Right lobe of liver (tissue), 6 donors: ENCODE results near the gene SSH2. TPM values are rescaled to one million over a fixed set of nuclear protein-coding genes. Genes with fewer than 3 reads are reported as not detected.

Experiments used
- ATAC-seq, 4 donors: fragments of 200-7000 bp; cut with Tn5 transposase; one replicate each; pipeline ENCODE4 v1.9.1; 2020; ENCODE audit warnings: mild to moderate bottlenecking in 4 of 4, moderate library complexity in 4 of 4
- DNase-seq, 3 donors: peaks; one replicate each; pipeline ENCODE4 v3.0.0-alpha.2; 2020
- H3K27ac ChIP-seq, 3 donors: fragments of 200-600 bp; one replicate each; pipeline ENCODE4 v1.8.0; 2022
- H3K27me3 ChIP-seq, 2 donors: fragments of 200-600 bp; one replicate each; pipeline ENCODE4 v1.8.0; 2022
- H3K36me3 ChIP-seq, 4 donors: fragments of 200-600 bp; sonication (generic) in 1 of 4; one replicate each; pipeline versions ENCODE4 v1.5.1 to v1.8.0; 2017 to 2022; ENCODE audit warnings: control low read depth in 1 of 4
- H3K4me1 ChIP-seq, 4 donors: fragments of 200-600 bp; sonication (generic) in 1 of 4; one replicate each; pipeline versions ENCODE4 v1.5.1 to v1.8.0; 2017 to 2022; ENCODE audit warnings: control low read depth in 1 of 4
- H3K4me3 ChIP-seq, 3 donors: fragments of 200-600 bp; one replicate each; pipeline ENCODE4 v1.8.0; 2022
- H3K9me3 ChIP-seq, 4 donors: fragments of 200-600 bp; sonication (generic) in 1 of 4; one replicate each; pipeline versions ENCODE4 v1.5.1 to v1.8.0; 2017 to 2022; ENCODE audit warnings: control low read depth in 1 of 4
- CTCF ChIP-seq, 4 donors: fragments of 200-600 bp in 3 of 4; fragments of 450-650 bp in 1 of 4; IDR thresholded peaks; one replicate each; pipeline versions ENCODE4 v1.5.1 to v1.8.0; 2016 to 2022; ENCODE audit warnings: antibody characterized with exemption in 4 of 4, mild to moderate bottlenecking in 2 of 4
- POLR2A ChIP-seq: fragments of 450-650 bp; IDR thresholded peaks from one replicate; pipeline ENCODE4 v1.6.1; 2017; ENCODE audit warnings: antibody characterized with exemption, mild to moderate bottlenecking
- WGBS: methylation state at CpG from one replicate; pipeline ENCODE4 v1.1.6; 2018; ENCODE audit warnings: low coverage, low lambda C conversion rate; ENCODE audit not compliant: insufficient coverage; ENCODE audit errors: missing lambda C conversion rate; 5-methylcytosine and 5-hydroxymethylcytosine counted together
- intact Hi-C, 2 donors: fragments of 100-400 bp; cut with DNase I; formaldehyde crosslinking; loops; one replicate each; pipeline versions ENCODE4 v1.11.2 to v1.14.1; 2022
- total RNA-seq, 6 experiments: library from RNA; depleted of rRNA in 2 of 6; stranded (reverse); fragments of >200 nt in 2 of 6; fragmentation: NEBNext Ultra II Directional in 3 of 6; extraction: Animal tissue kit (Norgen Biotek cat#: 25700) in 3 of 6; gene quantifications; one replicate each; pipeline versions ENCODE4 v1.1.0 to v1.2.4, GENCODE V29; 2016 to 2023
- donor health status: DM: no; HTN: yes; CAD: no.
- donor health status: DM: no; HTN: no; CAD: no.
- donor health status: DM: no; HTN: no; CAD: no.
- donor health status: DM: no; HTN: yes; CAD: no.
- donor health status: DM: no; HTN: yes; CAD: no.

SSH2 gene
- total RNA-seq, 6 experiments from 2014 or later, result 8.0 to 12.7 (median 10.5) TPM

- Histone ChIP-seq H3K27me3 (no peaks in the 10 kb centered on the region), H3K4me1 (no peaks in the 10 kb centered on the region), H3K36me3 (peaks cover 0 to 7% (median 0%) of the 10 kb centered on the region in 4 donors), H3K4me3 (no peak overlapping the region), H3K9me3 (no peaks in the 10 kb centered on the region), H3K27ac (no peak overlapping the region)
- ATAC-seq (no peak), DNase-seq (no peak)
- no peak for TF ChIP-seq POLR2A
- no peak for TF ChIP-seq CTCF (IDR thresholded peaks at IDR 0.05)
- WGBS, result 89% methylated on average over 4 of the region's 4 CpGs
- intact Hi-C loops, result no loop called here
Observed at GRCh38 chr17:29686993-29687590, 242.9 kb downstream of the SSH2 start.

- H3K9me3 ChIP-seq, result no peaks in the 10 kb centered on the region
- TF ChIP-seq POLR2A (no peak), CTCF (IDR thresholded peaks at IDR 0.05) (no peak)
- 67% methylated on average over 1 of the region's 1 CpG for WGBS
- no peak overlapping the region for H3K4me3 ChIP-seq
- intact Hi-C loops, result no loop called here
- H3K36me3 ChIP-seq, result peaks cover 0 to 7% (median 0%) of the 10 kb centered on the region in 4 donors
- H3K27me3 ChIP-seq, result no peaks in the 10 kb centered on the region
- H3K27ac ChIP-seq, result peak overlapping the region in 1 of 3 donors; percentile 32
- H3K4me1 ChIP-seq, result no peaks in the 10 kb centered on the region
- DNase-seq (no peak), ATAC-seq (no peak)
Observed at GRCh38 chr17:29683481-29683880, 246.5 kb downstream of the SSH2 start.

- H3K9me3 ChIP-seq, result no peaks in the 10 kb centered on the region
- no peak for TF ChIP-seq POLR2A
- H3K4me3 ChIP-seq, result no peak overlapping the region
- peaks cover 0 to 7% (median 0%) of the 10 kb centered on the region in 4 donors for H3K36me3 ChIP-seq
- 61% methylated on average over 3 of the region's 3 CpGs for WGBS
- DNase-seq (no peak), ATAC-seq (peak; percentile 53 to 69 (median 61))
- H3K27ac ChIP-seq, result peak overlapping the region; percentile 5 to 43 (median 32)
- intact Hi-C loops, result no loop called here
- H3K4me1 ChIP-seq, result no peaks in the 10 kb centered on the region
- H3K27me3 ChIP-seq, result no peaks in the 10 kb centered on the region
Observed at GRCh38 chr17:29682987-29683386, 247.0 kb downstream of the SSH2 start.

- 82% methylated on average over 2 of the region's 2 CpGs for WGBS
- Histone ChIP-seq H3K9me3 (no peaks in the 10 kb centered on the region), H3K36me3 (peaks cover 0 to 7% (median 0%) of the 10 kb centered on the region in 4 donors), H3K27me3 (no peaks in the 10 kb centered on the region), H3K4me1 (no peaks in the 10 kb centered on the region), H3K4me3 (no peak overlapping the region), H3K27ac (peak overlapping the region in 2 of 3 donors; percentile 32 to 43)
- peak; percentile 45 to 76 (median 66) for ATAC-seq
- no peak for DNase-seq
- intact Hi-C loops, result no loop called here
- TF ChIP-seq CTCF (IDR thresholded peaks at IDR 0.05), result no peak
- no peak for TF ChIP-seq POLR2A
Observed at GRCh38 chr17:29682054-29682453, 248.0 kb downstream of the SSH2 start.

GRCh38 chr17:29677824-29678223 lies 252.2 kb downstream of the SSH2 start:
- no peaks in the 10 kb centered on the region for H3K27me3 ChIP-seq
- ATAC-seq (peak in 1 of 4 donors; percentile 28), DNase-seq (no peak)
- H3K27ac ChIP-seq, result no peak overlapping the region
- no peak overlapping the region for H3K4me3 ChIP-seq
- intact Hi-C loops, result no loop called here
- WGBS, result 38% methylated on average over 1 of the region's 1 CpG
- TF ChIP-seq CTCF (IDR thresholded peaks at IDR 0.05), result no peak
- no peak for TF ChIP-seq POLR2A
- H3K36me3 ChIP-seq, result no peaks in the 10 kb centered on the region
- no peaks in the 10 kb centered on the region for H3K9me3 ChIP-seq
- H3K4me1 ChIP-seq, result no peaks in the 10 kb centered on the region
